NCI-H187 (cell line): Measurements from ENCODE around the gene UTP18.
"Not testable (repeated sequence)": the region's sequence is repeated elsewhere in the genome, so short reads cannot be mapped to it uniquely, and the experiment has no call there.

ENCODE experiments used
- DNase-seq, 2 experiments: peaks; one replicate each; lab custom pipeline; 2025; lab: John Stamatoyannopoulos, UW

Gene UTP18

DNA sequence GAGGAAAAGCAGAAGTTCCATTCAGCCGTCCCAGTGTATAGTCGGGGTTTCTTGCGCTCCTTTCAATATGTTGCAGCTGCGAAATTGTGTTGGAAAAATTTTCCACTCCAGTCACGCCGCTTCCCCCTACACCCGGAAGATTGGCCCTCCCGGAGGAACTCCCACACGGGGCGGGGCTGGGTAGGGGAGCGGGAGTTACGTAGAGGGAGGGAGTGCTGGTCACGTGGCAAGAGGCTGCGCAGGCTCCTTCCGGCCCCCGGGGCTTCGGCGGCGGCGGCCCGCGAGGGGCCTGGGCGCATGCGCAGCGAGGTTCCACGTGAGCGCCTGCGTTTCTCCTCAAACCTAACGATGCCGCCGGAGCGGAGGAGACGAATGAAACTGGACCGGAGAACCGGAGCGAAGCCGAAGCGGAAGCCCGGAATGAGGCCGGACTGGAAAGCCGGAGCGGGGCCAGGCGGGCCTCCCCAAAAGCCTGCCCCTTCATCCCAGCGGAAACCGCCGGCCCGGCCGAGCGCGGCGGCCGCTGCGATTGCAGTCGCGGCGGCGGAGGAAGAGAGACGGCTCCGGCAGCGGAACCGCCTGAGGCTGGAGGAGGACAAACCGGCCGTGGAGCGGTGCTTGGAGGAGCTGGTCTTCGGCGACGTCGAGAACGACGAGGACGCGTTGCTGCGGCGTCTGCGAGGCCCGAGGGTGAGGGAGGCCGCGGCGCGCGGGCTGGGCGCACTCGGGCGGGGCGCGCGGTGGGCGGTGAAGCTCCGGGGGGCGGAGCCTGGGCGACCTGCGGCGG lies at the start of gene UTP18:
TSS of gene UTP18 (plus strand) at position 310 of the 787 bp plus-strand sequence. CDS start at position 349, 39 bp downstream.
- peak; percentile 94 for DNase-seq

DNA sequence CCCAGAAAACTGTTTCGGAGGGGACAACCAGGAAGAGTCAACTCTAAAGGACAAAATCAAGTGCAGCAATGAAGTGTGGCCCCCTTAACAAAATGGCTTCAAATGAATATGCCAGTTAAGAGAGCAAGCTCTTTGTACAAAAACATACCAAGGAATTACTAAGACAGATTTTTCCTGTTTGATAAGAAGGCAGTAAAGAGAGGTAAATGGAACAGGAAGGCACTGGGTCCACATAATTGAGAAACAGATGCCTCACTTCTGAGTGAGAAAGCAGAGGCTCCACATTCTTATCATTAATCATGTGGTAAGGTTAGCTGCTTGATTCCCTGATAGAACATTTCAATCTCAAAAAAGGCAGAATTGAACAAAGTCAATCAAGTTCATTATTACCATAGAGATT lies 45.4 kb upstream of the UTP18 start:
- DNase-seq = no peak

DNA sequence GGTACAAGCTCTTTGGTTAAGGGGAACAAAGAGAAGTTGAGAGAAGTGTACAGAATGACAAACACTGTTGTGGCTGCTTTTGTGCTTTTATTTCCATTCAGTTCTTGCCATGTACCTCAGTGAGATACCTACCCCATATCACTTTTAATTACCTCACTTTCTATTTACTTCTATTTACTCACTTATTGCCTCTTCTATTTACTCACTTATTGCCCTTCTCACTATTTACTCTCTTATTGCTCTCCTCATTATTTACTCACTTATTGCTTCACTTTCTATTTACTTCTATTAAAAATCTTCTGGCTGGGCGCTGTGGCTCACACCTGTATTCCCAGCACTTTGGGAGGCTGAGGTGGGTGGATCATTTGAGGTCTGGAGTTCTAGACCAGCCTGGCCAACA lies 42.4 kb upstream of the UTP18 start:
- DNase-seq = no peak

GRCh38 chr17:51221322-51221721 lies 39.0 kb upstream of the UTP18 start:
- DNase-seq = no peak

- no peak for DNase-seq
Observed at GRCh38 chr17:51224402-51225262, 35.7 kb upstream of the UTP18 start.

DNA sequence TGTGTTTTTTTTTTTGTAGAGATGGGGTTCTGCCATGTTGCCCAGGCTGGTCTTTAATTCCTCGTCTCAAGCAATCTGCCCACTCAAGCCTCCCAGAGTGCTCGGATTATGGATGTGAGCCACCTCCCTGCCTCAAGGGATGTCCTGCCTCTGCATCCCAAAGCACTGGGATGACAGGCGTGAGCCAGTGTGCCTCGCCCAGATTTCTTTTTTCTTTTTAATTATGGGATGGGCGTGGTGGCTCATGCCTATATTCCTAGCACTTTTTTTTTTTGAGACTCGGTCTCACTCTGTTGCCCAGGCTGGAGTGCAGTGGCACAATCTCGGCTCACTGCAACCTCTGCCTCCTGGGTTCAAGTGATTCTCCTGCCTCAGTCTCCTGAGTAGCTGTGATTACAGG lies 34.8 kb upstream of the UTP18 start:
- not testable (repeated sequence) for DNase-seq

DNA sequence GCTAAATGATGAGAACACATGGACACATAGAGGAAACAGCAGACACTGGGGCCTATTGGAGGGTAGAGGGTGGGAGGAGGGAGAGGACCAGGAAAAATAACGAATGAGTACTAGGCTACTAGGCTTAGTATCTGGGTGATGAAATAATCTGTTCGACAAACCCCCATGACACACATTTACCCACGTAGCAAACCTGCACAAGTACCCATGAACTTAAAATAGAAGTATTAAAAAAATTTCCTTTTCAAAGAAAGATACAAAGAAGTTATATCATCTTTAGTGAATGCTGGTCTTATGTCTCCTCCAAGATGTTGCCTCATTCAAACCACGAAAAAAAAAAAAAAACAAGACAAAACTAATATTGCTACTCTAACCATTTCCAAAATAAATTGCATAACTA lies 32.2 kb upstream of the UTP18 start:
- no peak for DNase-seq

GRCh38 chr17:51229889-51230288 lies 30.5 kb upstream of the UTP18 start:
- no peak for DNase-seq

DNA sequence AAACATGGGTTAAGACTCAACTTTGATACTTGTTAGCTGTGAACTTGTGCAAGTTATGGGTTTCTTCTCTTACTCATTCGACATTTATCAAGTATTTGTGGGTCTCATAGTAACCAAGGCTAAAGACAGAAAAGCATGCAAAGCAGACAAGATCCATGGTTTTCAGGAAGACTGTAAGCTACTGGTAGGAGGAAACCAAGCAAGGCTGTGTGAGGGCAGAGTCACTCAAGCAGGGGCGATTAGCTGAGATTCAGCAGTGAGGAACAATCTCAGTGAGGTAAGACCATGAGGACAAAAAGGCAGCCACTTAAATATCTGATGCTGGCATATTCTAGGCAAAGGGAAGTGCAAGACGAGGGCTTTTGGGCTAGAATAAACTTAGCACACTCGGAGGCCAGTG lies 30.0 kb upstream of the UTP18 start:
- DNase-seq = no peak

DNA sequence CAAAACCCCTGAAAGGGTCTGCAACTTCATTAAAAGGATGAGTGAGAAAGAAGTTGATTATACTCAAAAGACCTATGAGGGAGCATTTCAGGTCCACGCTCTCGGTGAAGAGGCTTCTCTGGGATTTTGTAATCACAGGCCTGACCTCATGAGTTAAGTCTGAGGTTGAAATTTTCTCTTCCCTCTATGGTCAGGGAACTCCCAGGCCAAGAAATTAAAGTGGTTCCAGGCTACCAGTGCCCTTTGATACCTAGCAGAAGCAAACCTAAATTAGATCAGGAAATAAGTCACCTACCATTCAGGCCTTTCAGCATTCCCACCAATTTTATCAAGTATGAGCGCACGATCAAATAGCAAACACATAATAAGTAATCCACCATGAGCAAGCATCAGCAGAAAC lies 28.3 kb upstream of the UTP18 start:
- no peak for DNase-seq

DNA sequence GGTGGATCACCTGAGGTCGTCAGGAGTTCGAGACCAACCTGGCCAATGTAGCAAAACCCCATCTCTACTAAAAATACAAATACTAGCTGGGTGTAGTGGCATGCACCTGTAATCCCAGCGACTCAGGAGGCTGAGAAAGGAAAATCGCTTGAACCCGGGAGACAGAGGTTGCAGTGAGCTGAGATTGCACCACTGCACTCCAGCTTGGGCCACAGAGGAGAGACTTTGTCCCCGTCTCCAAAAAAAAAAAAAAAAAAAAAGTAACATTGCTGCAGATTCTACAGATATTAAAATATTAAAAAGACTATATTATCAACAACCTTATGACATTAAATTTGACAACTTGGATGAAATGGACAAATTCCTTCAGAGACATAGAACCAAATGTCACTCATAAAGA lies 26.2 kb upstream of the UTP18 start:
- DNase-seq = no peak

- DNase-seq = no peak
Observed at GRCh38 chr17:51238255-51238887, 22.0 kb upstream of the UTP18 start.

- no peak for DNase-seq
Observed at GRCh38 chr17:51240275-51240674, 20.1 kb upstream of the UTP18 start.

- no peak for DNase-seq
Observed at GRCh38 chr17:51244041-51244440, 16.3 kb upstream of the UTP18 start.

DNA sequence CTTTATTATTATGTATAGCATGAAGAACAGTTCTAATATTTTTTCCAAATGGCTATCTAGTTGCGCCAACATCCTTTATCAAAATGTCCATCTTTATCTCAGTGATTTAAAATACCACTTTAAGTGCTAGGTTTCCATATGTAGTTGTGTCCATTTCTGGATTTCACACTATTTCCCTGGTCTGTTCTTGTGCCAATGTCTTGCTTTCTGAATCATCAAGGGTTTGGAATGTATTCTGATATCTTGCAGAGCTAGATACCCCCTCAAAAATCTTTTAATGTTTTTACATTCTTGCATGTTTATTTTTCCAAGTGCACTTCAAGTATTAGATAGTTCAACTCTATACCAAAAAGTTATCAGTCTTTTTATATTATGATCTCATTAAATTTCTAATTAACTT lies 14.8 kb upstream of the UTP18 start:
- DNase-seq = no peak

DNA sequence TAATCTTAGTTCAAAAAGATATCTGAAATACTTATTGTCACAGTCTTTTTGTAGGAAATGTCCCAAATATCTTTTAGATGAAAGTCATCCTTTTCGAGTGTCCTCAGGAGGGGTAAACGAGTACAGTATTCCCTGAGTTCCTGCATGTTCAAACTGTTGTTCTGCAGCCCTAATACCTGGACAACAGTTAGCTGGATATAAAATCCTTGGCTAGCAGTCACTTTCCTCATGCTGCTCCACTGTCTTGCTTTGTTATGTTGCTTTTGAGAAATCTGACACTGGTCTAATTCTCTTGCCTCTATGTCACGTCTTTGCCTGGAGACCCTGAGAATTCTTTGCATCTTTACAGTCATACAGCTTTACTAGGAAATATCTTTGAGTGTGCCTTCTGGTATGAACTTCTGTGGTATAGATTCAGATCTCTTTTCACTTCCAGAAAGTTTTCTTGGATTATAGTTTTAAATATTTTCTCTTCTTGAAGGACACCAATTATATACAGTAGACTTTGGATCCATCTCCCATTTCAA lies 10.0 kb upstream of the UTP18 start:
- DNase-seq = no peak

- no peak for DNase-seq
Observed at GRCh38 chr17:51251010-51251409, 9.3 kb upstream of the UTP18 start.

GRCh38 chr17:51255673-51256072 lies 4.7 kb upstream of the UTP18 start:
- no peak for DNase-seq

DNA sequence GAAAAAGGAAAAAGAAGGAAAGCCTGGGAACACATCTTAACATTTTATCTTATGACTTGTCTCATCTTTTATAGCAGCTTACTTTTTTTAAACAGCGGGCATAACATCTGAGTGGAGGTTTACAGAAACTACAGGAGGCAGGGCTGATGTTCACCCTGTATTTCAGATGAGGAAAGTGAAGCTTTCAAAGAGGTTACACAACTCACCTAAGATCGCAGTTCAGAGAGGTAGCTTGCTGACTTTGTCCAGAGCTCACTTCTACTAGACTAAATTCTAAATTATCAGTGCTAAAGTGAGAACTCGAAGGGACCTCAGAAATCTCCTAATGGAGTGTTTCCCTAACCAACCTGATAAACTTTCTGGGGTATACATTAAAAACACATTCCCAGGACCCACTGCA lies 4.2 kb upstream of the UTP18 start:
- DNase-seq = no peak

- DNase-seq = no peak
Observed at GRCh38 chr17:51257150-51258081, 2.9 kb upstream of the UTP18 start.
